ENCODE measurements around the gene HSF4.

GRCh38 chr16:67199011-67199807 lies 34.7 kb downstream of the HSF4 start, which contains the start of gene ELMO3:
- TF ChIP-seq EP300 (IDR thresholded peaks at IDR 0.05) (no peak), CTCF (IDR thresholded peaks at IDR 0.05) (peak in 1 of 2 donors; percentile 58), POLR2A (IDR thresholded peaks at IDR 0.05) (no peak), POLR2AphosphoS5 (IDR thresholded peaks at IDR 0.05) (no peak)
